ENCODE data around the gene LENG1.
A peak's percentile ranks its signal among the peaks of the same experiment; 100 is the strongest.

Gene LENG1

DNA sequence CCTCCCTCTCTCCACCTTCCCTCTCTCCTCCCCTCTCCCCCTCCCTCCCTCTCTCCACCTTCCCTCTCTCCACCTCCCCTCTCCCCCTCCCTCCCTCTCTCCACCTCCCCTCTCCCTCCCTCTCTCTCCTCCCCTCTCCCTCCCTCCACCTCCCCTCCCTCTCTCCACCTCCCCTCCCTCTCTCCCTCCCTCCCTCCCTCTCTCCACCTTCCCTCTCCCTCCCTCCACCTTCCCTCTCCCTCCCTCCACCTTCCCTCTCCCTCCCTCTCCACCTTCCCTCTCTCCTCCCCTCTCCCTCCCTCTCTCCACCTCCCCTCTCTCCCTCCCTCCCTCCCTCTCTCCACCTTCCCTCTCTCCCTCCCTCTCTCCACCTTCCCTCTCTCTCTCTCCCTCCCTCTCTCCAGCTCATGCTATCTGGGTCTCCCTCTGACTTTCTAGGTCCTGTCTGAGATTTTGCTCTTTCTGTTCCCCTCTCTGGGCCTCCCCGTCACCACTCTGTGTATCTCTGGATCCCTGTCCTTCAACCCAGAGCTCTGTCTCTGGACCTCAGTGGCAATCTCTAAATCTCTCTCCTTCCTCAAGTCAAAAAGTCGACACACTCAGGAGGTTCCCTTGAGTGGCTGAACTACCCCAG is 25.4 kb downstream of the LENG1 start:
- peak overlapping the region; percentile 22; the same call in 1 of the 2 replicates for H3K27ac ChIP-seq (ENCODE audit: extremely low read depth, low read depth, low read length)
- TF ChIP-seq ZNF169 (tag by site-specific recombination; IDR thresholded peaks at IDR 0.05) (peak; percentile 91; the same call in 1 of the 2 replicates), SP3 (tag by site-specific recombination; IDR thresholded peaks at IDR 0.05) (peak; percentile 9; the same call in 1 of the 2 replicates), ZNF37A (tag by site-specific recombination; IDR thresholded peaks at IDR 0.05) (no peak), HOXA7 (CRISPR knock-in tag; IDR thresholded peaks at IDR 0.05; ENCODE audit: borderline replicate concordance) (no peak), ZNF777 (tag by site-specific recombination; IDR thresholded peaks at IDR 0.05; ENCODE audit: borderline replicate concordance) (no peak)
- H3K9me3 ChIP-seq (ENCODE audit: control insufficient read depth, insufficient read depth, low read depth, low read length), result peaks cover 2% of the 10 kb centered on the region
- H3K4me1 ChIP-seq (ENCODE audit: control insufficient read depth, insufficient read depth, low read length), result peaks cover 11% of the 10 kb centered on the region
- peaks cover 13 to 30% of the 10 kb centered on the region in 2 experiments for H3K36me3 ChIP-seq (ENCODE audit: control insufficient read depth in 2 of 2, insufficient read depth in 1 of 2, low read length in 2 of 2)
- no peak overlapping the region for H3K4me3 ChIP-seq (ENCODE audit: low read depth, low read length)
- POLR2A ChIA-PET, result interaction anchor here (0.6 kb wide), 1 partner anchor 9 kb away, joined by 4 read pairs; no protein-coding TSS in a partner anchor
- CTCF ChIA-PET, result no interaction called here

GRCh38 chr19:54133312-54133956 is 26.1 kb downstream of the LENG1 start:
- Histone ChIP-seq H3K9me3 (ENCODE audit: control insufficient read depth, insufficient read depth, low read depth, low read length) (peaks cover 2% of the 10 kb centered on the region), H3K27ac (ENCODE audit: extremely low read depth, low read depth, low read length) (peak overlapping the region; percentile 22; the same call in 1 of the 2 replicates), H3K4me1 (ENCODE audit: control insufficient read depth, insufficient read depth, low read length) (peaks cover 7% of the 10 kb centered on the region), H3K36me3 (ENCODE audit: control insufficient read depth in 2 of 2, insufficient read depth in 1 of 2, low read length in 2 of 2) (peaks cover 13 to 31% of the 10 kb centered on the region in 2 experiments), H3K4me3 (ENCODE audit: low read depth, low read length) (no peak overlapping the region)
- TF ChIP-seq PRDM4 (tag by site-specific recombination; IDR thresholded peaks at IDR 0.05), result peak; percentile 96
- TF ChIP-seq ZNF701 (tag by site-specific recombination; IDR thresholded peaks at IDR 0.05), result no peak
- TF ChIP-seq ZNF596 (tag by site-specific recombination; IDR thresholded peaks at IDR 0.05), result 0 out of 2 replicates have a peak, but pooled peaks have one; percentile 37
- 0 out of 2 replicates have a peak, but pooled peaks have one; percentile 20 for TF ChIP-seq ZNF600 (tag by site-specific recombination; IDR thresholded peaks at IDR 0.05)
- ChIA-PET CTCF (no interaction called here), POLR2A (no interaction called here)

- no peaks in the 10 kb centered on the region for H3K4me1 ChIP-seq (ENCODE audit: control insufficient read depth, insufficient read depth, low read length)
- H3K36me3 ChIP-seq (ENCODE audit: control insufficient read depth in 2 of 2, insufficient read depth in 1 of 2, low read length in 2 of 2), result peaks cover 17 to 67% of the 10 kb centered on the region in 2 experiments
- POLR2A ChIA-PET, result no interaction called here
- H3K4me3 ChIP-seq (ENCODE audit: low read depth, low read length), result no peak overlapping the region
- CTCF ChIA-PET, result no interaction called here
- peaks cover 2% of the 10 kb centered on the region for H3K9me3 ChIP-seq (ENCODE audit: control insufficient read depth, insufficient read depth, low read depth, low read length)
- no peak overlapping the region for H3K27ac ChIP-seq (ENCODE audit: extremely low read depth, low read depth, low read length)
- TF ChIP-seq YY2 (tag by site-specific recombination; IDR thresholded peaks at IDR 0.05) (no peak), OSR2 (tag by site-specific recombination; IDR thresholded peaks at IDR 0.05) (no peak), KLF17 (tag by site-specific recombination; IDR thresholded peaks at IDR 0.05) (no peak), ZNF660 (tag by site-specific recombination; IDR thresholded peaks at IDR 0.05) (no peak), BCL11B (tag by site-specific recombination; IDR thresholded peaks at IDR 0.05; ENCODE audit: low read depth) (no peak), ZNF391 (tag by site-specific recombination; IDR thresholded peaks at IDR 0.05; ENCODE audit: borderline replicate concordance, low read depth) (no peak), PRDM10 (tag by site-specific recombination; IDR thresholded peaks at IDR 0.05) (no peak), GFI1B (tag by site-specific recombination; IDR thresholded peaks at IDR 0.05) (no peak), ZNF701 (tag by site-specific recombination; IDR thresholded peaks at IDR 0.05) (no peak), ZNF843 (tag by site-specific recombination; IDR thresholded peaks at IDR 0.05) (no peak), ZNF544 (tag by site-specific recombination; IDR thresholded peaks at IDR 0.05) (no peak), ZBTB44 (tag by site-specific recombination; IDR thresholded peaks at IDR 0.05) (no peak), ZNF555 (tag by site-specific recombination; conservative IDR thresholded peaks at IDR 0.05) (no peak), ZNF600 (tag by site-specific recombination; IDR thresholded peaks at IDR 0.05) (no peak), ZNF239 (tag by site-specific recombination; IDR thresholded peaks at IDR 0.05) (no peak)
Measured at GRCh38 chr19:54129617-54129996, 29.9 kb downstream of the LENG1 start.
